Measurements from ENCODE around the gene DYNC1I1. TPM values are rescaled to one million over a fixed set of nuclear protein-coding genes. Genes with fewer than 3 reads are reported as not detected.

The DYNC1I1 gene
- total RNA-seq, 1 donor from 2014 or later: 38.8 TPM

DNA sequence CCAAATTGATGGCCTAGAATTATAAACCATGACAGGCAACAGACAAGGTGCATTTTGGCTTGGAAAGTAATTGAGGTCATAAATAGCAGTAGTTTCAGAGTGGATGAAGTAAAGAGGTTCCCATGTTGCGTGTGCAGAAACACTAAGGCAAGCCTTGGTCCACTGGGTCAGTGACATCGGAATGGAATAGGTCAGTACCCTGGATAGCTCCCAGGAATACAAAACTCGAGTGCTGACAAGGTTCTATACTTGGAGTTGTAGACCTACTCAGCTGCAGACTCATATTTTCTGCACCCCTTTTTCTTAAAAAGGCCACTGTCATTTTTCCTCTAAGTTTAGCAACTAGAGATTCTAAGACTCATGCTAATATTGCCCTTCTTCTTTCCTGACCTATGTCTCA, 132.8 kb downstream of the DYNC1I1 start:
- H3K4me1 ChIP-seq: no peaks in the 10 kb centered on the region
- no peak overlapping the region for H3K27ac ChIP-seq (replicated peaks)
- no peak overlapping the region for H3K4me3 ChIP-seq
- no peaks in the 10 kb centered on the region for H3K27me3 ChIP-seq (ENCODE audit: low read depth)
- DNase-seq: no peak
- H3K36me3 ChIP-seq: no peaks in the 10 kb centered on the region
- TF ChIP-seq, protein P1, sequence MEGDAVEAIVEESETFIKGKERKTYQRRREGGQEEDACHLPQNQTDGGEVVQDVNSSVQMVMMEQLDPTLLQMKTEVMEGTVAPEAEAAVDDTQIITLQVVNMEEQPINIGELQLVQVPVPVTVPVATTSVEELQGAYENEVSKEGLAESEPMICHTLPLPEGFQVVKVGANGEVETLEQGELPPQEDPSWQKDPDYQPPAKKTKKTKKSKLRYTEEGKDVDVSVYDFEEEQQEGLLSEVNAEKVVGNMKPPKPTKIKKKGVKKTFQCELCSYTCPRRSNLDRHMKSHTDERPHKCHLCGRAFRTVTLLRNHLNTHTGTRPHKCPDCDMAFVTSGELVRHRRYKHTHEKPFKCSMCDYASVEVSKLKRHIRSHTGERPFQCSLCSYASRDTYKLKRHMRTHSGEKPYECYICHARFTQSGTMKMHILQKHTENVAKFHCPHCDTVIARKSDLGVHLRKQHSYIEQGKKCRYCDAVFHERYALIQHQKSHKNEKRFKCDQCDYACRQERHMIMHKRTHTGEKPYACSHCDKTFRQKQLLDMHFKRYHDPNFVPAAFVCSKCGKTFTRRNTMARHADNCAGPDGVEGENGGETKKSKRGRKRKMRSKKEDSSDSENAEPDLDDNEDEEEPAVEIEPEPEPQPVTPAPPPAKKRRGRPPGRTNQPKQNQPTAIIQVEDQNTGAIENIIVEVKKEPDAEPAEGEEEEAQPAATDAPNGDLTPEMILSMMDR (IDR thresholded peaks at IDR 0.05; ENCODE audit: borderline replicate concordance): no peak
- H3K9me3 ChIP-seq (replicated peaks): no peaks in the 10 kb centered on the region
- intact Hi-C loops (cut with micrococcal nuclease): no loop called here

DNA sequence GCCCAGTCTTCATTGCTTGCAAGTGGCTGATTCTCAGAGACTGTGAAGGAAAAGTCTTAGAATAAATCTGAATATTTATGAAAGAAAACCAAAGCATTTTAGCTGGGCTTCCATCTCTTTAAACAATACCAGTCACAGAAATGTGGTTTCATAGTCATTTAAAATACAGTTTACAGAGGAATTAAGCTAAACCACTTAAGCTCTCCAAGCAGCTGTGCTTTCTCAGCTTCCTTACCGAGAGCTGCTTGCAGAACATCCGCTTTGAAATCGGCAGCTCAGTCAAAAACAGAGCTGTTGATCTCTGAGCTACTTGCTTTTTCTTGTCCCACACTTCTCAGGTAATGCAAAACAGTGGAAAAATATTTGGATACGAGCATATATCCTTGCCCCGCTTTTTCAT, 134.5 kb downstream of the DYNC1I1 start:
- Histone ChIP-seq H3K36me3 (no peaks in the 10 kb centered on the region), H3K9me3 (replicated peaks) (no peaks in the 10 kb centered on the region), H3K4me3 (no peak overlapping the region), H3K4me1 (no peaks in the 10 kb centered on the region), H3K27me3 (ENCODE audit: low read depth) (no peaks in the 10 kb centered on the region), H3K27ac (replicated peaks) (no peak overlapping the region)
- intact Hi-C loops (cut with micrococcal nuclease): no loop called here
- DNase-seq: no peak
- TF ChIP-seq, protein P1 (IDR thresholded peaks at IDR 0.05; ENCODE audit: borderline replicate concordance): no peak

DNA sequence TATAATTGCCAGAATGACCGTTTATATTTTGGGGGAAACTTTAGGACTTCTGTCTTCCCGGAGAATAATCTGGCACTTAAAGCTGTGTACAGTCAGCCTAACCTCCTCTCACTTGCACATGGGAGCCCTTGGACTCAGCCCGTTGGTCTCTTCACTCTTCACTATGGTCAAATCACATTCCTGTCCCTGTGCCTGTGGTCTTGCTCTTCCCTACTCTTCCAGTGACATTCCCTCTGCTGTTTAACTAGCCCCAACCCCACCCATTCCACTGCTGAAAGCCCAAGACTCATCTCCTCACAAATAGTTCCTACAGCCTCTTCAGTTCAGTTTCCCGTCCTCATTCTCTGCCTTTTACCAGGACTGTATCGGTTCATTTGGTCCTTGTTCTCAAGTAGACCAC, 135.0 kb downstream of the DYNC1I1 start:
- DNase-seq: no peak
- H3K27ac ChIP-seq (replicated peaks): no peak overlapping the region
- H3K27me3 ChIP-seq (ENCODE audit: low read depth): no peaks in the 10 kb centered on the region
- no peak overlapping the region for H3K4me3 ChIP-seq
- H3K36me3 ChIP-seq: no peaks in the 10 kb centered on the region
- intact Hi-C loops (cut with micrococcal nuclease): no loop called here
- no peaks in the 10 kb centered on the region for H3K4me1 ChIP-seq
- H3K9me3 ChIP-seq (replicated peaks): no peaks in the 10 kb centered on the region
- TF ChIP-seq, protein P1 (IDR thresholded peaks at IDR 0.05; ENCODE audit: borderline replicate concordance): no peak

DNA sequence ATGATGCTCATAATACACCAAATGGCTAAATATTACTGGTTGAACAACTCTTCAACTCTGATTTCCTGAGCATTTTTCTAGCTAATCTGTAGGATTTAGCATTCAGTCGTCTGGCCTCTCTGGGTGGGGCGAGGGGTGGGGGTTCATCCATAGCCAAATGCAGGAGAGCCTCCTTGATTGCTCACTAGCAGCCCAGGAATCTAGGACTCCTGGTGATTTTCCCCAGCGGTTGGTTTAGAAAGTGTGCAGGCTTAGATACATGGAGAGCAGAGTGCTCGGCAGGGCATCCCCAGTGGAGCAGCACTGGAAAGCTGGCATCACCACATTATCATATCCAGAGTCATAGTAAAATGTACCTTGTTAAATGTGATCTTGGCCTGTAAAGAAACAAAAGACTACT, 136.1 kb downstream of the DYNC1I1 start:
- Histone ChIP-seq H3K4me3 (no peak overlapping the region), H3K27me3 (ENCODE audit: low read depth) (no peaks in the 10 kb centered on the region), H3K4me1 (no peaks in the 10 kb centered on the region), H3K9me3 (replicated peaks) (no peaks in the 10 kb centered on the region), H3K27ac (replicated peaks) (no peak overlapping the region), H3K36me3 (no peaks in the 10 kb centered on the region)
- intact Hi-C loops (cut with micrococcal nuclease): no loop called here
- no peak for DNase-seq
- TF ChIP-seq, protein P1 (IDR thresholded peaks at IDR 0.05; ENCODE audit: borderline replicate concordance): no peak

DNA sequence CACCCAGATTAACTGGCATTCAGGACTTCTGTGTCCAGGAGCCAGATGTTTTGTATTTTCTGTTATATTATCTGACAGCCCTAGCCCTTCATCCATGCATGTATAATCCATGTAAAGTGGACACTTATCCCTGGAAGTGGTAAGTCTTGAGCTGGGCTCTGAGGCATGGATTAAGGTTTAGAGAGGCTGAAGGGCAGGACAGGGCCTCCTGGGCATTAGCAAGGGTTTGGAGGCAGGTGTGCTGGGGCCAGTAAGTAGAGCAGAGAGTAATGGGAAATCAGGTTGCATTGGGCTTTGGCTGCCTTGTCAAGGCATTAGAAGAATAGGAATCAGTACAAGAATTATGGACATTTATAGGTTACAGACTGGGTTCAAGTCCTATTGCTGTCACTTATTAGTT, 138.0 kb downstream of the DYNC1I1 start:
- no peaks in the 10 kb centered on the region for H3K36me3 ChIP-seq
- no peak overlapping the region for H3K4me3 ChIP-seq
- TF ChIP-seq, protein P1 (IDR thresholded peaks at IDR 0.05; ENCODE audit: borderline replicate concordance): no peak
- H3K4me1 ChIP-seq: no peaks in the 10 kb centered on the region
- no peak overlapping the region for H3K27ac ChIP-seq (replicated peaks)
- intact Hi-C loops (cut with micrococcal nuclease): loop anchor here (10.0 kb wide), 2 partner anchors 1114 to 1154 kb away; partner anchors contain the start of gene DLX5
- H3K9me3 ChIP-seq (replicated peaks): no peaks in the 10 kb centered on the region
- no peak for DNase-seq
- no peaks in the 10 kb centered on the region for H3K27me3 ChIP-seq (ENCODE audit: low read depth)

DNA sequence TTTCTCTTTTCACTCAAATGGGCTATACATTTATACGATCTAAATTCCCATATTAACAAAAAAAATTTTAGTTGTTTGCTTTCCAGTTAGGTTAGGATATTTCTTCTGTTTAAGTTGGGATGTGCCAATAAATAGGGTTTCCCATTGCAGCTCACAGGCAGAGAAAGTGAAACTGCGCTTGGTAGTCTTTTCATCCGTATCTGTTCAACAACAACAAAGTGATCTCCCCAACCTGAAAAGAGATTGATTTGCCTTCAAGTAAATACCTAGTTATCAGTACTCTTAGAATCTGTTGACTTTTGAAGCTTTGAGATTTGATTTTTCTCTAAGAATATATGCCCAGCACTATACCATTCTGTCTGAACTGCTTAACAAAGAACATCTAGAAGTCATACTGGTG, 143.4 kb downstream of the DYNC1I1 start:
- H3K9me3 ChIP-seq (replicated peaks): no peaks in the 10 kb centered on the region
- H3K27me3 ChIP-seq (ENCODE audit: low read depth): no peaks in the 10 kb centered on the region
- TF ChIP-seq, protein P1 (IDR thresholded peaks at IDR 0.05; ENCODE audit: borderline replicate concordance): no peak
- no peaks in the 10 kb centered on the region for H3K36me3 ChIP-seq
- no peak for DNase-seq
- H3K27ac ChIP-seq (replicated peaks): no peak overlapping the region
- H3K4me1 ChIP-seq: no peaks in the 10 kb centered on the region
- H3K4me3 ChIP-seq: no peak overlapping the region
- intact Hi-C loops (cut with micrococcal nuclease): loop anchor here (10.0 kb wide), 2 partner anchors 1109 to 1149 kb away; partner anchors contain the start of gene DLX5

Measured in left ventricle myocardium inferior (tissue), 1 donor.